GM19023 (cell line): Measurements from ENCODE around the gene PLXNA2.

Source experiments
- ATAC-seq: cut with Tn5 transposase; IDR thresholded peaks from one replicate; pipeline ENCODE4 v1.9.1; 2021; ENCODE audit warnings: mild to moderate bottlenecking, moderate library complexity; ENCODE audit not compliant: unreplicated experiment

Gene PLXNA2

DNA sequence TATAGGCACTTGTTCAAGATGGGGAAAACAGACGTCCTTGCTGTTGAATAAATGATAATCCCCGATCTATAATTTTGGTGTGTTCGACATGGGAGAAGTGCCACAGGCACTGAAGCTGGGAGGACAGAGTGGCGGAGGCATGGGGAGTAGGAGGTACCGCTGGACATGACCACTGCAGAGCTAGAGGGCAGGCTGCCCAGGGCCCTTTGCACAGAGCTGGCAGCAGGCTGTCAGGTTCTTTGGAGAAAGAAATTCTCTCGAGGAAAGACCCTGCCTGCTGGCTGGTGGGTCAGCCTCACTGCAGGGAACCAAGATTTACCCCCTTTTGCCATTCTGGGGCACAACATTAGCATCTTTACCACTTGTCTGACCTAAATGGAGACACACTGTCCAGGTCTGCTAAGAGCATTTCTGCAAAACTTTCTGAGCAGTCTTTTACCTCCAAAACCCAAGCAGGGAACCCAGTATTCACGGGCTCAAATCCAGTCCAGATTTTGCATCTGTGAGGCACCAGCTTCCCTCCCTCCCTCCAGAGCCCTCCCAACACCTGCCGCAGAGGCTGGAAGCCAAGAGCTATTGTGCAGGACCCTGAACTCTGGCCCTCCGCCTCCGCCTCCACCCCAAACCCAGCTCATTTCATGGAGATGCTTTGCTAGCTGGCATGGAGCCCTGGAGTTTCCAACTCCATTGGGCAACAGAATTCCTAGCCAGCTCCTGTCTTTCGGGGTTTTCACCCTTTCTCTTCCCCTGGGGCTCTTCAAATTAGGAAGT is 142.3 kb downstream of the PLXNA2 start:
- no peak for ATAC-seq

DNA sequence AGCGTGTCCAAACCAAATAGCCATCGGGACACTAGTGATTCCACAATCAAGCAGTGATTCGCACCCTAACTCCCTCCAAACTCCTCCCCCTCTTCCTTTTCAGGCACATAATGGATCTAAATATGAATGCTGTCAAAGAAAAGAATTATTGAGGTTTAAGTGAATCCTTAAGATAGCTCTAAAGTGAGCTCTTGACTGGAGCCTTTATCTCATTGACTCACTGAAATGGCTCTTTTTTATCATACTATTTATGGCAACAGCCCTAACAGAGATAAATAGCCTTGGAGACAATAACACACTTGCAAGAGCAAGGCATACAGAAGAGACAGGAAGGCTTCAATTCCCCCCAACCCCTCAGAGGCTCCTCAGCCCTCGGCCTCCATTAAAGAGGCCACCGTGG is 143.3 kb downstream of the PLXNA2 start:
- no peak for ATAC-seq

DNA sequence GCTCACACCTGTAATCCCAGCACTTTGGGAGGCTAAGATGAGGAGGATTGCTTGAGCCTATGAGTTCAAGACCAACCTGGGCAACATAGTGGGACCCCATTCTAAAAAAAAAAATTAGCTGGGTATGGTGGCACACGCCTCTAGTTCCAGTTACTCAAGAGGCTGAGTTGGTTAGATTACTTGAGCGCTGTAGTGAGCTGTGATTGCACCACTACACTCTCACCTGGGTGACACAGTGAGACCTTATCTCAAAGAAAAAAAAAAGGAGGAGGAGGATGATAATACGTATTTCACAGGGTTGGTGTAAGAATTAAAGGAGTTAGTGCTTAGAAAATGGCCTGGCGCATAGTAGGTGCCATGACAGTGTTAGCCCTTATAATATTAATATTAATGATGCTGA is 144.1 kb downstream of the PLXNA2 start:
- ATAC-seq = no peak

DNA sequence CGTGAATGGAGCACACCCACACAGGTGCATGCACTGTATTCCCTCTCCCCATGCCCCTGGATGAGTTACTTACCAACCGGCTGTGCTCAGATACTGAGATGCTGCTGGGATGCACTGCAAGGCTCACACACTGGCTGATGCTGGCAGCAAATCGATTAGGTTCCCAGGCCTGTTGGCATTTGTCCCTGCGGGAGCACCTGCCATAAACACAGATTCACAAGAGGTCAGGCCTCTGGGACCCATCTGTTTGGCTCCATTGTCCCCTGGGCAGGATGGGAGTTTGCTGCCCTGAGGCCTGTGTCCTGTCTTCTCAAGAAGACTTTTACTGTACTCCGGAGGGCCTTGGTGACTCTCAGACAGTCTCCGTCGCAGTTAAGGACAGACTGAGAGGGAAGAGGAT is 145.4 kb downstream of the PLXNA2 start:
- no peak for ATAC-seq

DNA sequence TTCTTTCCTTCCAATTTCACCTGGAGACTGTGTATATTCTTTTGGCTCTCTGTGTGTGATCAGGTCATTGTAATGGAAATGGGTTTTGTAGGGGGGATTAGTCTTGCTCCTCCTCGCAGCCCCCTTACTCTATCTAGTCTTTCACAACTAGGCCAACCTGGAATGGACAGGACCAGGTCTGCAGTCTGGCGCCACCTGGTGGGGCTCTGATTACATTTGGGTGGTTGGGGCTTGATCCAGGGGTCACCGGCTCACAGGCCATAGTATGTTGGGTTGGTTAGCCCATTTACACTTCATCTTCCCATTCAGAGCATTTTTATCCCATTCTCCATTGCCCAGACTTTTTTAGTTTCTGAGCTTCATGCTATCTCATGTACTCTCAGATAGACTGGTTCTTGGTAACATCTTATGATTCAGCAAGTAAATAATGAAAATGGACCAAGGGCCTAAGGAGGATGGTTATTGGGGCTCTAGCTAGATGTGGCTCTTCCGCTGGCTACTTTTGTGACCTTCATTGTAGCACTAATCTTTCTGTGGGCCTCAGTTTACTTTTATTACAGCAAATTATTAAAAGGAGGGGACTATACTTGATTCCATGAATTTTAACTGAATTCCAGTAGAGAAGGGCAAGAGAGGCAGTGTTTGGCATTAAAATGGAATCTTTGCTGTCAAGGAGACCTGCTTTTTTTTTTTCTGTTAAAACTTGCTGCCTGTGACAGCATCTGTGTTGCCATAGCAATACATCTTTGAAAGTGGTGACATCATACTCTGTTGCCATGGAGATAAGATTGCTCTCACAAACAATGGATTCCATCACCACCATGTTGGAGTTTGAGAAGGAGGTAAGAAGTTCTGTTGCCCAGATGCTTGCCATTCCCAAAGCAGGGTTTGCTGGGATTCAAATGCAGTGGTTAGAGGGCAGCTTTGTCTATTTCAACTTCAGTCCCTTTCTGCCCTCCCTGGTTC is 150.1 kb downstream of the PLXNA2 start:
- ATAC-seq = no peak

DNA sequence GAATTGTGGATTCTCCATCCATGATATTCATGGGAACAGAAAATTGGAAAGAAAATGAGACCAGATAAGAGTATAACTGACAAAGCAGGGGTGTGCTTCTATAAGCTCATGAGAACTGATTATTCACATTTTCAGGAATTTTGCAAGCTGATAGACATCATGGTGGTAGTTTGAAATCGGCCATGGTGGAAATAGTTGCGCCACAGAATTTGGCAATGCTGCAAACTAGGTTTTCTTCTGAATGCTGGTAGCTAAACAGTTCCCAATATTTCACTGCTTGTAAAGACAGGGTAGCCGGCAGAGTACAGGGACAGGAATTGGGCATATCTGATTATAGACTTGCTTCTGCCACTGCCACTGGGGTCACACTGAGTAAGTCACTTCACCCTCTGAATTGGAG is 151.1 kb downstream of the PLXNA2 start:
- no peak for ATAC-seq

DNA sequence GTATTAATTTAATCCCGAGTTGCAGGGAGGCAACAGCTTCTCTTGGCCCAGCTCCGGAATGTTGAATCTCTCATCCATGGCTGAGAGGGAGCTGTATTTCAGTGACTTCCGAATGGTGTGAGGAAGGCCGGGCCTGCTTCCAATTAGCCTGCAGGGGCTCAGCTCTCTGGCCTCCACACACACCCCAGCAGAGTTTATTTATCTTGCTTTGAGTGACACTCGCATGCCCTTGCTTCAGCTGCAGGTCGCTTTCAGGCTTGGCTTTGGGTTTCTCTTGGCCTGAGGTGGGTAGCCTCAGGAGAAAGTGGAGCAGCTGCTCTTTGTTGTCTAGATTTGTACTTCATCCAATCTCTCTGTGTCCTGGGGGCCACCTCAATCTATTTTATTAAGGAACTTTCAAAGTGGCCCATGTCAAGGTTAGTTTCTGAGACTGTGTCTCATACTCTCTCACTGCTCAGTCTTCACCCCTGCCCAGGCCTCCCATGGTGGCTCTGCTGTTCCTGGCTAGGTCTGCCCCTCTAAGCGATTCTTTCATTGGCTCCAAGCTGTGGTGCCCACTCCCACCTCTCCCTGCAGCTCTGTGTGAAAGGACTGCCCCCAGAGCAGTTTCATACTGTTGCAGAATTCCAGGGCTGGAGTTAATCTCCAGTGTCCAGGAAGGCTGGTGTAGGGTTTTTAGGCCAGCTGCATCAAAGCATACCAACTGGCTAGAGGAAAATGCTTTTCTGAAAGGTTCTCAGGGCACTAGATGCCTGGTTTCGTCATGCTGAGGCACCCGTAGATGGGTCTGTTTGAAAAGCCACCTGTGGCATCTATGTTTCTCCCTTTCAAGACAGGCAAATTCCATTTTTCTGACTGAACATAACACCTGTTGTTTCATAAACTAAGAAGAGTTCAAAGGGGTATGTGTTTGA is 153.5 kb downstream of the PLXNA2 start:
- ATAC-seq = no peak

DNA sequence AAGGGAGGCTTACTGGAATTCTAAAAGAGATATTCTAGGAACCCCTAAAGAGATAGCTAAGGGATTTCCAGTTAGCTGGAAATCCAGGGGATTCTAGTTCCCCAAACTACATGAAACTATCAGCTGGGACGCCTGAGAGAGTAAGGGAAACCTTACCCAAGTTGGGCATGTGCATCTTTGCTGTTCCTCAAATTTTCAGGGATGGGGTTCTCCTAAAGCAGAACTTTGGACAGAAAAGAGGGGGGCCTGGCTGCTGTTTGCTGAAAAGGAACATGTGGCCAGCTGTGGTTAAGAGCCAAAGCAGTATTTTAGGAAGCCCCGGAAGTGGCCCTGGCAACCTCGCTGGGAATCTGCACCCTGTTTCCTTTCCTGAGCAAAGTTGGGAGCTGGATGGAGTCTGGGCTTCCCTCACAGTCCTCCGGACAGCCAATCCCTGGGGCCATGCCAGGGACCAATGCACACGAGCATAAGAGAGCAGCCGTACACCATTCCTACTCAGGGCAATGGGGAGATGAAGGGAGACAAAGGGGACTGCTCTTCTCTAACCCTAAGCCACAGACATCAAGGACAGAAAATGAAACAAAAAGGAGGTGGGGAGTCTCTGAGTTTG is 154.3 kb downstream of the PLXNA2 start:
- ATAC-seq = no peak

DNA sequence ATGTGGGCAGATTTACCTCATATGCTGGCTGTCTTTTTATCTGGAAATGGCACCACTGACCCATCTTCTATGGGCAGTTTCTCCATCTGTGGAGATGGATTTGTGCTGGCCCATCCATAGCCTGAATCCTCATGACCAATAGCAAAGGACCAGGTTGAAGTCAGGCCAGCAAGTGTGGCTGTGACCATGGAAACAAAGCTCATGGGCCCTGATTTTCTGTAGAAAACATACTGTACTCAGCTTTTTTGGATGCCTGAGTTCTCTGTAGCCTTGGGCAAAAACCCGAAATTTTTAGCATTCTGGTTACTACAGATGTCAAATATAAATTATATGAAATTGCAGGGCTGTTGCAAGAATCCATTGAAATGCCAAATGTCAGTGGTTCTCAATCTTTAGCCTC is 155.0 kb downstream of the PLXNA2 start:
- ATAC-seq = no peak

DNA sequence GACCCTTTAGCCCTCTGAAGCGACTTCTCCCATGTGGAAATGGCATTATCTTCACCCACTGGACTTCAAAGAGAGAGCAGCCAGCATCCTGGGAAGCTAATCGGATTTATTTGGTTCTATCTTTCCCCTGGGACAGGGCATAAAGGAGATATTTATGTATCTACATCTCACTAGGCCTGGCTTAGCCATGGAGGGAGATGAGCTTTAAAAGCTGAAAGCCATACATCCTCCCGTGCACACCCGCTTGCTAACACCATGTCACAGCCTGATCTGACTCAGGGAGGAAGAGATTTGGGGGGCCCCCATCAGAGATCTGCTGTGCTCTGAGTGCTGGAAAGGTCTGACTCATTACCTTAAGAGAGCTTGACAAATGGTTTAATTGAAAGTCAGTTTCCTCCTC is 155.9 kb downstream of the PLXNA2 start:
- ATAC-seq = no peak

DNA sequence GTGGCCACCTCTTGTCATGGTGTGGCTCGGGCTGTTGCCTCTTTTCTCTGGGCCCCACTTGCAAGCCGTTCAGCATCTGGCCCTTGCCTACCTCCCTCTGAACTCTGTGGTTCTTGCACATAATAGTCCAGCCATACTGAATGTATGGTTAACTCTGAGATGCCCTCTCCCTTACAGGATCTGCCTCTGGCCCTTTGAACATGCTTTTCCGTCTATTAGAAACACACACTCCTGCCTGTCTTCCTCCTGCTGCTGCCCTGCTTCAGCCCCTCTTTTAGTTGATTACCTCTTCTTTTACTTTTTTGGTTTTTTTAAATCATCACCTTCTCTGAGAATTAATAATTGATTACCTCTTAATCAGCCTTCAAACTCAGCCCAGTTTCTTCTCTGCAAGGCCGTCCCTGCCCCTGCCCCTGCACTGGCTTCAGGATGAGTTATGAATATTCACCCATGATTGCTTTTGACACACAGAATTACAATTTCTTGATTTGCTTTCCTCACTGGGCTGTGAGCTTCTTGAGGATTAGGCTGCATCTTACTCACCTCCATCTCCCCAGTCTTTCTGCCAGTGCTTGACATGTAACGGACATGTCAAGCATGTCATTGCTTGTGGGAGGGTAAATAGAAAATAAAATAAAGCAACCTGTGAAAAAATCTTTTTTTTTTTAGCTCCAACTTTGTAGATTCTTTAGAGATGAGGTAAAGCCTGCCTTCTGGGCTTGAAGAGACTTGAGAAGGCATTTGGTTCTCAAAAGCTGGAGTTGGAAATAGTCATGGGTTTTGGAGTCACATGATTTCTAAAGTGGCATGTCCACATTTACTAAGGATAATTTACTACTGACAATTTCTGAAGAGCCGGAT is 158.3 kb downstream of the PLXNA2 start:
- ATAC-seq = no peak

DNA sequence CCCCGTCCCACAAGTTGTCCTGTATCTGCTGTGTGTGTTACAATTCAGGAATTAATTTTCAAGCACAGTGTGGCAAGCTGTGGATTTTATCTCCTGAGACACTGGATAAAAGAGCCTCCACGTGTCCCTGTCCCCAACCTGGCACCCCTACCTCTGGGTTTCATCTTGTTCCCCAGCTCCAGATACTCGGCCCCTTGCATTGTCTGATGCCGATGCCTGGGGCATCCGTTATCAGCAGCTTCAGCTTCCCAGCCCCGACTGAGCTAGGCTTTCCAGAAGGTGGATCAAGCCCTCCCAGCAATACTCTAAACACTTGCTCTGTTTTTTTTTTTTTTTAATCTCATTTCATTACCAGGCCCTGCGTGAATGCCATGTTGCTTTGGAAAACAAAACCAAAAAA is 159.4 kb downstream of the PLXNA2 start:
- ATAC-seq = no peak

DNA sequence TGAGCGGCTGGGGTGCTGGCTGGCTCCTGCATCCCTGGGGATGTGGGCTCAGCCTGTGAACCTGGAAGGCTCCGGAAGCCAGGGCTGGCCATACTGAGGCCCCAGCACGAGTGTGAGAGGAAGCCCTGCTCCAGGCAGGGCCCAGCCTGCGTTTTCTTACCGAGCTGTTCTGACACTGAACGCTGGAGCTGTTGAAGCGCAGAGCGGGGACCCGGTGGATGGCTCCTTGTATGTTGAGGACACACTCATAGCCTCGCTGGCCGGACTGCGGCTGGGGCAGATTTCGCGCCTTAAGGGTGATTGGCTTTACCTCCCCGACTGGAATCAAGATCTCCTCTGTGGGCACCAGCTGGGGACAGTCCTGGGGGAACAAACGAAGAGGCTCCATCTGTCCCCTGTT is 160.0 kb downstream of the PLXNA2 start:
- no peak for ATAC-seq

DNA sequence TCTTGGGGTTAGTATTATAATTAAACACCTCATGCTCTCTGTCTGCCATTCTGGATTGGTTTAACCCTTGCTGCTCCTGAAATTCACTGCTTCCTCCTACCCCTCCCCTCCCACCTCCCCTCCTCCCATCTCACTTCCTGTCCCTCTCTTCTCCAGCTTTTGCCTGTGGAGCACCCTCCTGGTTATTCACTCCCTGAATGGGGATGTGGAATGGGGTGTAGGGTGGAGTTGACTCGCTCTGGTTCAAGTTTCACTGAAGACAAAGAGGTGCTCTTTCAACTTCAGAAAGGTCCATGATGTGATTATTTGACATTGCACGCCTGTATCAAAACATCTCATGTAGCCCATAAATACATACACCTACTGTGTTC is 160.5 kb downstream of the PLXNA2 start:
- ATAC-seq = no peak

DNA sequence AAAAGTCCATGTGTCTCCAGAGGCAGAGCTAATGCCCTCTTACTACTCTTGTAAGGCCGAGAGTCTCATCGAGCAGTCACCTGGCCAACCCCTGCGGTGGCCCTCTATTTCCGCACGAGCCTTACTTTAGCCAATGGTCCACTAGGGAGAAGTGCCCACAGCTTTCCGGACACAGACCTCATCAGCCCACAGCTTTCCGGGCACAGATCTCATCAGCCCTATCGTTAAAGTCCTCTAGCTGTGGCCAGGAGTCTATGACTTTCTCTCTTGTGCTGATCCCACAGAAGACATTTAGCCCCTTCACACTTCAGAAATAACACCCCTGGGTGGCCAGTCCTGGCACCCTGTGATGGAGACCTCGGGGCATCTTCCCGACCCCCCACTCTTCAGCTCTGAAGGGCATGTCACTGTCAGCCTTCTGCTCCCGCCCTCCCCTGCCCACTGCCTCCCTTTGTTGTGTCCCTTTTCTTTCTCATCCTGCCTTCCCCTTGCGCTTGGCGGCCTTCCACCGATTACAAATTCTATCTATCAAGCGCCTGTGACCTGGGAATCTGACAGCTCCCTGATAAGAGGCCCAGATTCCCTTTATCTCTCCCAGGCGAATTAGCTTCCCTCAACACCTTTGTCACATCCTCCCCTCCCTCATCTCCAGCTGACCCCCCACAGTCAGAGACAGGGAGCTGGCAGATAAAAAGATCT is 161.0 kb downstream of the PLXNA2 start:
- ATAC-seq = no peak

DNA sequence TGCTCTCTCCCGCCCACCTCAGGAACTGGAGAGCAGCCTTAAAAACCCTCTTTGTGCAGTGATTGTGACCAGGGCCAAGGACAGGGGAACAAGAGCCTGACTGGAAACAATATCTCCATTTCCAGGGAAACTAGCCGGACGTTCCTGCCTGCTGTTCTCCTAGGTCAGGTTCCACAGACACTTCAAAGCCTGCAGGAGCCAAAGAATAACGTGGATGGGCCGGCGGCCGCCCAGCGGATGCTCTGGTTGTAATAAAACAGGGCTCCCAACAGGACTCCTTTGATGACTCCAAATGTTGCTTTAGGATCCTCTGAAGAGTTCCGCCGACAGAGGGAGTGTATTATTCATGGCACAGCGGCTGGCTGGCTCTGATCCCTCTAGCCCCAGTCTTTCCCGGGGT is 162.2 kb downstream of the PLXNA2 start:
- ATAC-seq = no peak

DNA sequence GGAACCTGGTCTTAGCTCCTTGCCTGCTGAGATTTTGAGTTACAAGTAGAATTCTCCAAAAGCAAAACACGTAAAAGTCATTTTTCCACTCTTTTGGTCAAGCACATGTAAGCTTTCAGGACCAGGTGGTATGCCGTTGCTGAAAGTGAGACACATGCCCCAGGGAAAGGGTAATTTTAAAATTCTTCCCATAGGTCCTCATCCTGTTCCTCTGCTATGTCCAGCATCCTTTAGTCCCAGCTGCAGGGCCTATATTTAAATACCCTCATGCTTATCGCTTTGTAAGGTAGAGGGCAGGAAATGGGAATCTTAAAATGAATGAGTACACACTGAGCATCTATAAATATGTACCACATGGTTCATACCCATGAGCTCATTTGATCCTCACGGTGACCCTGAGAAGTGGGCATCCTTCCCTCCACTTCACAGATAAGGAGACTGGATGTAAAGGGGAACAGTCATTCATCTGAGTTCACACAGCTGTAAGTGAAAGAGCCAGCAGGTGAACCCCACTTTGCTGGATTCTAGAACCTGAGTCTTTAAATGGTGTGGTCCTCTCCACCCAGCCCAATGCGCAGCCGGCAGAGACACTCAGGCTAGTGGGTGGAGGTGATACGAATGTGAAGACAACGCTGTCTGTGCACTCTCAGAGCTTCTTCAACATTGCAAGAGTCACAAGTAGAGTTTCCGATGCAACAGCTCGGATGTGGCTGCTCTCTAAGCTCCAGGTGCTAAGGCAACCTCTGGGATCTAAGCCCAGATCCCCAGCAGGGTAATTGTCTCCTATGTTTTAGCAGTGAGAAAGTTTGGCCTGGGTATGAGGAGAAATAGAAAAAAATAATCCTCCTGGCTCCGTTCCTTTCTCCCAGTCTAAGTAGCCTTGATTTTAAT is 163.5 kb downstream of the PLXNA2 start:
- ATAC-seq = no peak

DNA sequence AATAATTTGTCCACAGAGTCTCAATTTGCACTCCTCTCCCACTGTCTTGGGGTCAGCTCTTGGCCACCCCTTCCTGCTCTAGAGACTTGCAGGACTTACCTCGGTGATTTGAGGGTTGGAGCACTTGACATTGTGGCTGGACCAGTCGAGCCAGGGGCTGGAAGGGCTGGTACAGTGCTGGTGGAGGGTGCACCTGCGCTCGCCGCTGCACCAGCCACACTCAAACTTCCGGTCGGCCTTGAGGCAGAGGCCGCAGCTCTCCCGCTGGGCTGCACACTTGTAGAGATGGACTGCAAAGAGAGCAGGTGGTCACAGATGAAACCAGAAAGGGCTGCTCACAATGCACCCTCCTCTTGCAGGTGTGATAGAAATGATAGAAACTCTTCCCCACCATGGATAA is 165.0 kb downstream of the PLXNA2 start:
- no peak for ATAC-seq
